Measurements from ENCODE around the gene ACAA2.

ACAA2 gene

GRCh38 chr18:49744376-49745008 lies 68.8 kb downstream of the ACAA2 start:
- Histone ChIP-seq H3K4me3 (ENCODE audit: low read length in 2 of 2) (no peak overlapping the region), H3K9ac (ENCODE audit: low read depth in 1 of 2, low read length in 2 of 2) (no peak overlapping the region), H3K36me3 (ENCODE audit: control insufficient read depth in 2 of 2, insufficient read depth in 2 of 2, low read length in 2 of 2) (no peaks in the 10 kb centered on the region), H3K27ac (ENCODE audit: low read depth in 2 of 2, low read length in 2 of 2) (no peak overlapping the region), H3K9me3 (ENCODE audit: control insufficient read depth in 2 of 2, low read length in 2 of 2) (no peaks in the 10 kb centered on the region), H3K27me3 (ENCODE audit: control insufficient read depth in 2 of 2, insufficient read depth in 2 of 2, low read length in 2 of 2) (no peaks in the 10 kb centered on the region), H3K4me1 (ENCODE audit: control insufficient read depth in 2 of 2, insufficient read depth in 2 of 2, low read length in 2 of 2) (no peaks in the 10 kb centered on the region)

- H3K36me3 ChIP-seq (ENCODE audit: control insufficient read depth in 2 of 2, insufficient read depth in 2 of 2, low read length in 2 of 2): no peaks in the 10 kb centered on the region
- H3K27ac ChIP-seq (ENCODE audit: low read depth in 2 of 2, low read length in 2 of 2): no peak overlapping the region
- H3K9ac ChIP-seq (ENCODE audit: low read depth in 1 of 2, low read length in 2 of 2): no peak overlapping the region
- H3K27me3 ChIP-seq (ENCODE audit: control insufficient read depth in 2 of 2, insufficient read depth in 2 of 2, low read length in 2 of 2): no peaks in the 10 kb centered on the region
- no peaks in the 10 kb centered on the region for H3K9me3 ChIP-seq (ENCODE audit: control insufficient read depth in 2 of 2, low read length in 2 of 2)
- H3K4me1 ChIP-seq (ENCODE audit: control insufficient read depth in 2 of 2, insufficient read depth in 2 of 2, low read length in 2 of 2): no peaks in the 10 kb centered on the region
- no peak overlapping the region for H3K4me3 ChIP-seq (ENCODE audit: low read length in 2 of 2)
Measured at GRCh38 chr18:49743117-49743567, 70.2 kb downstream of the ACAA2 start.

DNA sequence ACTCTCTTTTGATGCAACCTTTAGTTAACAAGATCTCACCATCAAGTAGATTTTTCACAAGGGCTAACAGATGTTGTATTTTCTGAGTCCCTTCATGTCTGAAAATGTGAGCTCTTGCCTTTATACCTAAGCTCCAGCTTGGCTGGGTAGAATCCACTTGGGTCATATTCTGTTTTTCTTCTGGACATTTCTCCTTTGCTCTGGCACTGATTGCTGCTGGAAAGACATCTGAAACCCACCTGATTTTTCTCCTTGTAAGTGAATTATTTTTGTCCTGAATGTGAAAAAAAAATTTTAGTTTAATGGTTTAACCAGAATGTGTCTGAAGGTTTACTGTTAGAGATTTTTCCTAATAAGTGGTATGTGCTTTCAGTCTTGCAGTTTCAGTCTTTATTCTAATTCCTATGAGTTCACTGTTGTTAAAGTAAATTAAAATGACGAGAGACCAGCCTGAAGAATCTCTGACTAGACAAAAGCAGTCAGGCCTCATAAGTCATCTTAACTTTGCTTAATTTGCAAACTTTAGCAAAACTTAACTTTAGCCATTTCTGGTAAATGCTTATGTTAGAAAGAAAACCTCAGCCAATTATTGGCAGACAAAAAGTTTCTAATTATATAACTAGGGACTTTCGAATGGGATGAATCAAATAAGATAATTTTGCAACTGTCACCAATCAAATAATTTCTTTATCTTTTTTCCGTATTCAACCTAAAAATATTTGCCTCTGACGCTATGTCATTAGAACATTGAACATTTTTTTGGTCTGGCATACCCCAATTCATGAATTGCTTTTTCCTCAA lies 70.8 kb downstream of the ACAA2 start:
- Histone ChIP-seq H3K4me1 (ENCODE audit: control insufficient read depth in 2 of 2, insufficient read depth in 2 of 2, low read length in 2 of 2) (no peaks in the 10 kb centered on the region), H3K27me3 (ENCODE audit: control insufficient read depth in 2 of 2, insufficient read depth in 2 of 2, low read length in 2 of 2) (no peaks in the 10 kb centered on the region), H3K27ac (ENCODE audit: low read depth in 2 of 2, low read length in 2 of 2) (no peak overlapping the region), H3K4me3 (ENCODE audit: low read length in 2 of 2) (no peak overlapping the region), H3K36me3 (ENCODE audit: control insufficient read depth in 2 of 2, insufficient read depth in 2 of 2, low read length in 2 of 2) (no peaks in the 10 kb centered on the region), H3K9me3 (ENCODE audit: control insufficient read depth in 2 of 2, low read length in 2 of 2) (no peaks in the 10 kb centered on the region), H3K9ac (ENCODE audit: low read depth in 1 of 2, low read length in 2 of 2) (no peak overlapping the region)

GRCh38 chr18:49739275-49739674 lies 74.1 kb downstream of the ACAA2 start:
- no peaks in the 10 kb centered on the region for H3K27me3 ChIP-seq (ENCODE audit: control insufficient read depth in 2 of 2, insufficient read depth in 2 of 2, low read length in 2 of 2)
- no peaks in the 10 kb centered on the region for H3K9me3 ChIP-seq (ENCODE audit: control insufficient read depth in 2 of 2, low read length in 2 of 2)
- H3K36me3 ChIP-seq (ENCODE audit: control insufficient read depth in 2 of 2, insufficient read depth in 2 of 2, low read length in 2 of 2): no peaks in the 10 kb centered on the region
- H3K4me3 ChIP-seq (ENCODE audit: low read length in 2 of 2): no peak overlapping the region
- no peak overlapping the region for H3K9ac ChIP-seq (ENCODE audit: low read depth in 1 of 2, low read length in 2 of 2)
- H3K4me1 ChIP-seq (ENCODE audit: control insufficient read depth in 2 of 2, insufficient read depth in 2 of 2, low read length in 2 of 2): no peaks in the 10 kb centered on the region
- no peak overlapping the region for H3K27ac ChIP-seq (ENCODE audit: low read depth in 2 of 2, low read length in 2 of 2)

GRCh38 chr18:49738721-49739120 lies 74.6 kb downstream of the ACAA2 start:
- no peaks in the 10 kb centered on the region for H3K9me3 ChIP-seq (ENCODE audit: control insufficient read depth in 2 of 2, low read length in 2 of 2)
- H3K27ac ChIP-seq (ENCODE audit: low read depth in 2 of 2, low read length in 2 of 2): no peak overlapping the region
- no peak overlapping the region for H3K4me3 ChIP-seq (ENCODE audit: low read length in 2 of 2)
- H3K36me3 ChIP-seq (ENCODE audit: control insufficient read depth in 2 of 2, insufficient read depth in 2 of 2, low read length in 2 of 2): no peaks in the 10 kb centered on the region
- H3K9ac ChIP-seq (ENCODE audit: low read depth in 1 of 2, low read length in 2 of 2): no peak overlapping the region
- H3K27me3 ChIP-seq (ENCODE audit: control insufficient read depth in 2 of 2, insufficient read depth in 2 of 2, low read length in 2 of 2): no peaks in the 10 kb centered on the region
- no peaks in the 10 kb centered on the region for H3K4me1 ChIP-seq (ENCODE audit: control insufficient read depth in 2 of 2, insufficient read depth in 2 of 2, low read length in 2 of 2)

DNA sequence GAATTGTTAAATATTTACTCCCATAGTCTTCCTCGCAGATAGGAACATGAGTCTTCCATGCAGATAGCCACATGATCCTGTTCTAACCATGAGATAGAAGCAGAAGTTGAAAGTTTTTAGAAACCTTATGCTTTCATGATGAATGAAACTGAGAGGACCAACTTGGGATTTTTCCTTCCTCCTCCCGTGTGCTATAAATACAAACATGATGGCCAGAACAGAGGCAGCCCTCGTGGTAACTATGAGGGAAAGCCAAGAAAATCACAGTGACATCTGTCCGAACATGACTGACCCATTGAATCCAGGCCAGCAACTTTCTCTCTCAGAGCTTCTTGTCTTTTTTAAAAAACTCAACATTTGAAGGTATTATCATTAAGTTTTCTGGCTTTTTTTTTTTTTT lies 78.5 kb downstream of the ACAA2 start:
- Histone ChIP-seq H3K27ac (ENCODE audit: low read depth in 2 of 2, low read length in 2 of 2) (no peak overlapping the region), H3K4me3 (ENCODE audit: low read length in 2 of 2) (no peak overlapping the region), H3K27me3 (ENCODE audit: control insufficient read depth in 2 of 2, insufficient read depth in 2 of 2, low read length in 2 of 2) (no peaks in the 10 kb centered on the region), H3K4me1 (ENCODE audit: control insufficient read depth in 2 of 2, insufficient read depth in 2 of 2, low read length in 2 of 2) (peaks cover 4 to 6% of the 10 kb centered on the region in 2 donors), H3K9me3 (ENCODE audit: control insufficient read depth in 2 of 2, low read length in 2 of 2) (no peaks in the 10 kb centered on the region), H3K9ac (ENCODE audit: low read depth in 1 of 2, low read length in 2 of 2) (no peak overlapping the region), H3K36me3 (ENCODE audit: control insufficient read depth in 2 of 2, insufficient read depth in 2 of 2, low read length in 2 of 2) (no peaks in the 10 kb centered on the region)

DNA sequence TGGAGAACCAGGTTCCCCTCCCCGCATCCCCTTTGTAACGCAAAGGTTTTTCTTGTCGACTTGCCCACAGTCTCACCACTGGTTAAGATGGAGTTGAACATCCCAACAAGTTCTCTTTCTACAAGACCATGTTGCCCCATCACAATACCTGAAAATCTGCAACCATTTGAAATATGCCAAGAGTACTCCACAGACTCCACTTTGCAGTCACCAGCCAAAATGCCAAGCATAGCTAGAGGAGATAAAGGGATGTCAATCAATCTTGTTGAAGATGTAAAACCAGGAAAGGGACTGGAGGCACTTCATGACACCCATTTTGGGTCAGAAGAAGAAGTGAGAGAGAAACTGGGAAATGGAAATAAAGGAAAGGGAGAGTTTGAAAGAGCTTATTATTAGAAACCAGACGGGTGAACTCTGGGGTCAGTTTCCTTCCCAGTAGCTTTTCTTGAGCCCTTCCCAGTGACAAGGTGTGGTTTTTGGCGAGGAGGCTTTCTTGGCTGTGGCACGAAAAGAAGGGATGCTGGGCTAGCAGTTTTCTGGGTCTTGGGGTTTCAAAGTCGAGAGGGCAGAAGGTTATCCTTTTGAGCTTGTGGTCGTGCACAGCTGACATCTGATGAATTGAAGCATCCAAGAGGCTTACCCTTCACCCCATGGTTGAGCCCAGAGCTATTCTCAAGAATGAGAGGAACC lies 79.3 kb downstream of the ACAA2 start:
- no peaks in the 10 kb centered on the region for H3K27me3 ChIP-seq (ENCODE audit: control insufficient read depth in 2 of 2, insufficient read depth in 2 of 2, low read length in 2 of 2)

GRCh38 chr18:49733321-49733720 lies 80.0 kb downstream of the ACAA2 start:
- no peak overlapping the region for H3K27ac ChIP-seq (ENCODE audit: low read depth in 2 of 2, low read length in 2 of 2)
- H3K27me3 ChIP-seq (ENCODE audit: control insufficient read depth in 2 of 2, insufficient read depth in 2 of 2, low read length in 2 of 2): no peaks in the 10 kb centered on the region
- no peak overlapping the region for H3K4me3 ChIP-seq (ENCODE audit: low read length in 2 of 2)
- H3K36me3 ChIP-seq (ENCODE audit: control insufficient read depth in 2 of 2, insufficient read depth in 2 of 2, low read length in 2 of 2): no peaks in the 10 kb centered on the region
- no peak overlapping the region for H3K9ac ChIP-seq (ENCODE audit: low read depth in 1 of 2, low read length in 2 of 2)
- H3K9me3 ChIP-seq (ENCODE audit: control insufficient read depth in 2 of 2, low read length in 2 of 2): no peaks in the 10 kb centered on the region
- peaks cover 4 to 6% of the 10 kb centered on the region in 2 donors for H3K4me1 ChIP-seq (ENCODE audit: control insufficient read depth in 2 of 2, insufficient read depth in 2 of 2, low read length in 2 of 2)

More for the DNA sequence above, 79.3 kb downstream of the ACAA2 start:
- no peak overlapping the region for H3K9ac ChIP-seq (ENCODE audit: low read depth in 1 of 2, low read length in 2 of 2)
- H3K9me3 ChIP-seq (ENCODE audit: control insufficient read depth in 2 of 2, low read length in 2 of 2): no peaks in the 10 kb centered on the region
- no peak overlapping the region for H3K4me3 ChIP-seq (ENCODE audit: low read length in 2 of 2)
- peaks cover 4 to 6% of the 10 kb centered on the region in 2 donors for H3K4me1 ChIP-seq (ENCODE audit: control insufficient read depth in 2 of 2, insufficient read depth in 2 of 2, low read length in 2 of 2)
- no peak overlapping the region for H3K27ac ChIP-seq (ENCODE audit: low read depth in 2 of 2, low read length in 2 of 2)
- no peaks in the 10 kb centered on the region for H3K36me3 ChIP-seq (ENCODE audit: control insufficient read depth in 2 of 2, insufficient read depth in 2 of 2, low read length in 2 of 2)
